ENCODE results near the gene AFF1. TPM values are rescaled to one million over a fixed set of nuclear protein-coding genes. Genes with fewer than 3 reads are reported as not detected.

AFF1 gene
- total and polyA plus RNA-seq, 4 donors, result 7.2 to 42.8 (median 21.5) TPM

- H3K9ac ChIP-seq (ENCODE audit: low read depth in 1 of 2, low read length in 2 of 2), result peak overlapping the region; percentile 83 to 91
- H3K27me3 ChIP-seq (ENCODE audit: control insufficient read depth in 4 of 4, insufficient read depth in 4 of 4, low read length in 3 of 4), result no peaks in the 10 kb centered on the region
- TF ChIP-seq YY1 (IDR thresholded peaks at IDR 0.05), result no peak
- no peak for TF ChIP-seq MAX (IDR thresholded peaks at IDR 0.05)
- TF ChIP-seq SP1 (IDR thresholded peaks at IDR 0.05), result no peak
- no peak for TF ChIP-seq ATF3 (IDR thresholded peaks at IDR 0.05)
- TF ChIP-seq FOXA2 (IDR thresholded peaks at IDR 0.05), result no peak
- TF ChIP-seq NR2F2 (IDR thresholded peaks at IDR 0.05), result peak; percentile 69
- no peak for TF ChIP-seq RAD21 (IDR thresholded peaks at IDR 0.05)
- TF ChIP-seq CTCF (IDR thresholded peaks at IDR 0.05; ENCODE audit: low read depth, low read length, missing input control), result no peak
- no peak for TF ChIP-seq EGR1 (IDR thresholded peaks at IDR 0.05; ENCODE audit: low read depth in 2 of 2)
- TF ChIP-seq, protein P1, sequence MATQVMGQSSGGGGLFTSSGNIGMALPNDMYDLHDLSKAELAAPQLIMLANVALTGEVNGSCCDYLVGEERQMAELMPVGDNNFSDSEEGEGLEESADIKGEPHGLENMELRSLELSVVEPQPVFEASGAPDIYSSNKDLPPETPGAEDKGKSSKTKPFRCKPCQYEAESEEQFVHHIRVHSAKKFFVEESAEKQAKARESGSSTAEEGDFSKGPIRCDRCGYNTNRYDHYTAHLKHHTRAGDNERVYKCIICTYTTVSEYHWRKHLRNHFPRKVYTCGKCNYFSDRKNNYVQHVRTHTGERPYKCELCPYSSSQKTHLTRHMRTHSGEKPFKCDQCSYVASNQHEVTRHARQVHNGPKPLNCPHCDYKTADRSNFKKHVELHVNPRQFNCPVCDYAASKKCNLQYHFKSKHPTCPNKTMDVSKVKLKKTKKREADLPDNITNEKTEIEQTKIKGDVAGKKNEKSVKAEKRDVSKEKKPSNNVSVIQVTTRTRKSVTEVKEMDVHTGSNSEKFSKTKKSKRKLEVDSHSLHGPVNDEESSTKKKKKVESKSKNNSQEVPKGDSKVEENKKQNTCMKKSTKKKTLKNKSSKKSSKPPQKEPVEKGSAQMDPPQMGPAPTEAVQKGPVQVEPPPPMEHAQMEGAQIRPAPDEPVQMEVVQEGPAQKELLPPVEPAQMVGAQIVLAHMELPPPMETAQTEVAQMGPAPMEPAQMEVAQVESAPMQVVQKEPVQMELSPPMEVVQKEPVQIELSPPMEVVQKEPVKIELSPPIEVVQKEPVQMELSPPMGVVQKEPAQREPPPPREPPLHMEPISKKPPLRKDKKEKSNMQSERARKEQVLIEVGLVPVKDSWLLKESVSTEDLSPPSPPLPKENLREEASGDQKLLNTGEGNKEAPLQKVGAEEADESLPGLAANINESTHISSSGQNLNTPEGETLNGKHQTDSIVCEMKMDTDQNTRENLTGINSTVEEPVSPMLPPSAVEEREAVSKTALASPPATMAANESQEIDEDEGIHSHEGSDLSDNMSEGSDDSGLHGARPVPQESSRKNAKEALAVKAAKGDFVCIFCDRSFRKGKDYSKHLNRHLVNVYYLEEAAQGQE (IDR thresholded peaks at IDR 0.05), result peak; percentile 60
- TF ChIP-seq TAF1 (conservative IDR thresholded peaks at IDR 0.05), result no peak
- TF ChIP-seq HNF4A (conservative IDR thresholded peaks at IDR 0.05), result no peak
- peak in 1 of 2 donors; percentile 6 for TF ChIP-seq GABPA (IDR thresholded peaks at IDR 0.05 in 1 of 2, conservative IDR thresholded peaks at IDR 0.05 in 1 of 2)
- TF ChIP-seq JUND (IDR thresholded peaks at IDR 0.05), result no peak
- no peak for TF ChIP-seq FOXA1 (IDR thresholded peaks at IDR 0.05)
- no peak for TF ChIP-seq ZBTB33 (IDR thresholded peaks at IDR 0.05)
- TF ChIP-seq HNF4G (IDR thresholded peaks at IDR 0.05), result no peak
- TF ChIP-seq RXRA (IDR thresholded peaks at IDR 0.05), result peak in 1 of 2 donors; percentile 56
- no peak for DNase-seq (ENCODE audit: low spot score)
- no peaks in the 10 kb centered on the region for H3K9me3 ChIP-seq (ENCODE audit: control insufficient read depth in 4 of 4, low read length in 3 of 4)
- H3K4me3 ChIP-seq (ENCODE audit: low read depth in 1 of 3, low read length in 3 of 3), result peak overlapping the region; percentile 54 to 71 (median 67)
- peaks cover 6 to 30% (median 15%) of the 10 kb centered on the region in 4 donors for H3K4me1 ChIP-seq (ENCODE audit: control insufficient read depth in 4 of 4, insufficient read depth in 4 of 4, low read length in 3 of 4)
- H3K36me3 ChIP-seq (ENCODE audit: control insufficient read depth in 4 of 4, insufficient read depth in 3 of 4, low read depth in 1 of 4, low read length in 3 of 4), result no peaks in the 10 kb centered on the region
- WGBS, result 14% methylated on average over 15 of the region's 15 CpGs
- peak overlapping the region; percentile 90 to 99 for H3K27ac ChIP-seq (ENCODE audit: low read depth in 1 of 2, low read length in 2 of 2)
Observed at GRCh38 chr4:86934147-86934770, 552 bp upstream of the AFF1 start.

Measured in liver (tissue), 9 donors.